HT1080 (cell line): ENCODE measurements around the gene DDR2. TPM values are rescaled to one million over a fixed set of nuclear protein-coding genes. Genes with fewer than 3 reads are reported as not detected.

ENCODE experiments used
- DNase-seq: peaks from one replicate; pipeline ENCODE4 v3.0.0-alpha.2; 2015; ENCODE audit warnings: low read depth
- total RNA-seq: library from RNA; depleted of rRNA; stranded (reverse); fragments of >200 nt; shearing (Covaris generic); gene quantifications from 2 replicates; pipeline ENCODE4 v1.2.3, GENCODE V29; 2014

The DDR2 gene
- total RNA-seq, 1 experiment from 2014 or later = 34.4 TPM

DNA sequence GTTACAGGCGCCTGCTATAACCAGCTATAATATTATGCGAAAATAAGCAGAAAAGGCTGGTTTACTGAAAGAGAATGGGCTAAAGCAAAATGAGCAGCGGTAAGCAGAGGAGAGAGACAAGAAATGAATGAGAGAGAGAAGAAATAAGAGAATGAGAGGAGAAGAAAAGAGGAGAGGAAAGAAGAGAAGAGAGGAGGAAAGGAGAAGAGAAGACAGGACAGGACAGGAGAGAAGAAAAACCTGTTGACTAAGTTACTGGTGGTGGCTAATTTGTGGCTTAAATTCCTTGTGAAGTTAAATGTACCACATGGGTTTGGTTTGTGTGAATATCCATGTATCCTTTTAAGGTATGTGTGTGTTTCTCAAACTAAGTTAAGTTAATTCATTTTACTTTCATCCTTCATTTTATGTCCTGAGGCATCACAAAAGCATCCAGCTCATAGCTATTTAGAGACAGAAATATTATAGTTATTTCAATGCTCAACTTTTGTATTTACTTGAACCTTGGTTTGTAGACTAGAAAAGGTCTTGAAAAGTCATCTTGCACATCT, 3.1 kb upstream of the DDR2 start:
- no peak for DNase-seq

DNA sequence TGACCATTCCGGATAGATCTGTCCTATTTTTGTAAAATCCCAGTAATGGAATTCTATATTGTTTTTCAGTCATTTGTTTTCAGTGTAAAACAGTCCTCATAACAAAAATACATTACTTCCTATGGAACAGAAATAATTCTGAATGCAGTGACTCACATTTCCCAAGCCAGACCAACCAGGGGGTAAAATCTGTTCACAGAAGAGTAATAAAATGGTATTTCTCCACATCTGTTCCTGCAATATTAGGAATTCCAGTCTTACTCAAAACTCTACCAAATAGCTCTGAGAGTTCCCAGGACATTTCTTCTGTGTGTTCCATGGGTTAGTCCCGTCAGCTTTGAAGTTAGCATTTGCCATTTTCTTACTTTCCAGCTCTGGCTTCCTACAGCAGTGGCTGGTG, 2.6 kb upstream of the DDR2 start:
- no peak for DNase-seq

DNA sequence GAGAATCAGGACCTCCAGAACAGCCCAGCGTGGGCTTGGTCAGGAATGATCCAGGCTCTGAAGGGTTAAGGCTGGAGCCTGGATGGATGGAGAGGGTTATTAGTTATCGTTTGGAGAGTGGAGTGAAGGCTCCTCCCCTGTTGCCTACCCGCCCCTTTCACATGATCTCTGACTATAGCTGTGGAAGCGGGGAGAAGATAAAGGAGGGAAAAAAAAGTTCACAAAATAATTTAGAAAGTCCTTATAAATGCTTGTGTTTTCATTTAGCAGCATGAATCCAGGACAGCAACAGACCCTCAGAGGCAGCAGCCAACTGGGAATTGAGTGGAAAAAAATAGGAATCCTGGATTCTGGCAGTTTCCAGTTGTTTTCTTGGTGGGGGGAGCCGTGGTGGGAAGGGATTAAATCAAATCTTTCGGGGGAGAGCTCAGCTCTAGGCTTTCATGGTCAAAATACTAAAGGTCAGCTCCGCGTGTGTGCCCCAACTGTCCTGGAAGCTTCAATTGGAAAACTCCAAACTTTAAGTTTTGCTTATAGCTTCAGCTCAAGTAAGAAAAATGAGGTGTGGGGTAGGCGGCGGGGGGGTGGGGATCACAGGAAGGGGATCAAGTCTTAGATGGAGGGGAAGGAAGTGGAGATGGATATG, 595 bp upstream of the DDR2 start:
- peak; percentile 80 for DNase-seq

DNA sequence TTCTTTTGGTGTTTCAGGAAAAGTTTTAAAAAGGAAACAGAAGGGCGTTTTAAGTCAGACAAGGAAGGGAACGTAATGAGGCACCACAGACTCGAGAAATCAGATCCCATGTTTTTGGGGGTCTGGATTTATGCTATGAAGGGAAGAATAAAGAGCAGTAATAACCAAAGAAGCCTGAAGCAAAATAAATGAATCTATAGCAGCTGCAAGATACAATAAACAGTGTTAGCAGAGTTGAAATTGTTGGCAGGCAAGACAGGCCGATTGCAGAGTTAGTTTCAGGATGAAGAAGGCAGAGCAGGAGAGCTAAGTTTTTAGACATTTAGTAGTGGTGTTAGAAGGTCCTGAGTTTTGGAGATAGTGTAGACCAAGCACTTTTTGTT, 425 bp downstream of the DDR2 start:
- DNase-seq = no peak

DNA sequence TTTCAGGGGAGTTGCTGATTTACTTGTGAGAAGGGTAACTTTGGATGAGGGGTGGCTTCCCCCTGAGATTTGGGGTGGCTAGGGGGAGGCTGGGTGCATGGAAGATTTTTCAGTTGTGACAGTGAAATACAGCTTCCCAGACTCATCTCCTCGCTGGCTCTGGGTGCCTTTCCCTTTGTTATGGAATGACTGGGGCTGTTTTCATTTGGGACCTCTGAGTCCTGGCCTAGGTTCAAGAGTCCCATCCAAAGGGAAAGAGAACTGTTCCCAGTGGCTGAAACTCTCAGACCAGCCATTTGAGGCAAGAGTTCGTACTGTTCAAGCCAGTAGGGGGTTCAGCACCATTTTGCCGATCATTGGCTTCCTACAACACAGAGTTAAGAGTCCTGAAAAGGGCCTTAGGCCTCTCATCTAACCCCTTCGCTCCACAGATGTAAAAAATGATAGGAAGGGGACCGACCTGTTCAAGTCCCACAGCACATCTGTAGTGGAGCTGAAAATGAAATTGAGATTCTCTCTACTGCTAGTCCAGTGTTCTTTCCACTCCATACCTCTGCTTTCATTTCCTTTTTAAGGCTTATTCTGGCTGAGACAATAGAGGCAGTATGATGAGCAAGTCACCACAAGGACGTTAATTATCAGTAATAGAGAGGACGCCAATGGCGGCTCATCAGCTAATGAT, 958 bp downstream of the DDR2 start:
- DNase-seq = no peak

DNA sequence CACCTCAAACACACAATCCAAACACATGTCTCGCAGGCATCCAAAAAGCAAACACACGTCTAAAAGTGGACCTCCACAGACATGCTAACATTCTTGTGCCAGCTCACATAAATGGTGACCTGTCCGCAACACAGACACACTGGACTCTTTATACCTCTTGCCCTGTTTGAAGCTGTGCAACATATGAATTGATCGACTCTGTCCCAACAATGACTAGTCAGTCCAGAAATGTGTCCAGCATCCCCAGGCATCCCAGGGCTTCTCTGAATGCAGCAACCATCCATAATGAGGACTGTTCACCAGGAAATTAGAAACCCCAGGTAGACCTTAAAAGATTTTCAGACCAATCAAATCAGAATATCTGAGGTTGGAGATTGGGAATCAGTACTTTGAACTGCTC, 3.2 kb downstream of the DDR2 start:
- DNase-seq = no peak

DNA sequence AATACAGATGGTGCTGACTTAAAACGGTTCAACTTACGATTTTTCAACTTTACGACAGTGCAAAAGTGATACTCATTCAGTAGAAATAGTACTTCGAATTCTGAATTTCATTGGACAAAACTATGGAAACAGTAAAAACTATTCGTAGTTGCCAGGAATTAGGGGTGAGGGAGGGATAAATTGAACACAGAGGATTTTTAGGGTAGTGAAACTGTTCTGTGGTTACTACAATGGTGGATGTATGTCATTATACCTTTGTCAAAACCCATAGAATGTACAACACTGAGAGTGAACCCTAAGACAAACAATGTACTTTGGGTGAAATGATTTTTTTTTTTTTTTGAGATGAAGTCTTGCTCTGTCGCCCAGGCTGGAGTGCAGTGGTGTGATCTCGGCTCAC, 7.5 kb downstream of the DDR2 start:
- DNase-seq = no peak

DNA sequence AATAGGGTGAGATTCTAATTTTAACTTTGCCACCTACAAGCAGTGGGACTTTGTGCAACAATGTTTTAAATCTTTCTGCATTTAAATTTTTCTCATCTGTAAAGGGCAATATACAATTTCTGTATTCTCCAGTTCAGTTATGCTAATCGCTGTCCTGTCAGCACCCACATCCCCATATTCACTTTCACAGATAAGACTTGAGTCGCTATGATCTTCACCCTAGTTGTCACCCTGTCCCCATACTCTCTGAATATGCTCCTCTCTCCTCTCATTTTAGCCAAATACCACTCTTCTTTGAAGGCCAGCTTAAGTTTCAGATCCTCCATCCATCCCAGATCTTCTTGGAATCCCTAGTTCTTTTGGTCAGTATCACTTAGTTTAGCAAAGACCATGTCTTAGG, 8.8 kb downstream of the DDR2 start:
- DNase-seq = no peak

DNA sequence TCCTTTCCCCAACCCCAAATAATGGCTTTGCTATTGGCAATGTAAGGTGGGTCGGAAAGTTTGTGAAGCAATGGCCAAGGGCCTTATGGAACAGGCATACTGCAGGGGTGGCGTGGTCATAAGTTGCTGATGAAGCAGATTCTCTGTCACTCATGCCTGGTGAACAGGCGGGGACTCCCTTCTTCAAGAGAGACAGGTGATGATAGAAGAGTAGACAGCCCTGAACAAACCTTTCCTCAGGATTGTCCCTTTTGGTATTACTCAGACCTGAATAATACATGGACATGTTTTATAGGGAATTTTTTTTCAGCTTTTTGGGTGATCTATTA, 12.7 kb downstream of the DDR2 start:
- no peak for DNase-seq

DNA sequence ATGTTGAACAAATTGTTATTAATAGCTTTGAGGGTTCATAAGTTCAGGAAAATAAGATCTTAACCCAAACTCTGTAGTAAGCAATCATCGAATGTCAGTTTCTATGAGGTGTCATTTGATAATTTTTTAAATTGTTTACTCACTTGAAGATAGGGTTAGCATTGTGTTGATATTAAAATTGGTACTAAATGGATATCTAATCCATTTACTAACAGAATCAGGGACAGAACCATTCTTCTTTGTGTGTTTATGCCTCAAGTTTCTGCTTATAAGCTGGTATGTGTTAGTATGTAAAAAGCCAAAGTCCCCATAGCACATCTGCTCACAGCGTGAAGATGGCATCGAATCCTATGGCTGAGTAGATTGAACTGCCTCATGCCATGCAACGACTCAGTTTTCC, 13.4 kb downstream of the DDR2 start:
- no peak for DNase-seq

DNA sequence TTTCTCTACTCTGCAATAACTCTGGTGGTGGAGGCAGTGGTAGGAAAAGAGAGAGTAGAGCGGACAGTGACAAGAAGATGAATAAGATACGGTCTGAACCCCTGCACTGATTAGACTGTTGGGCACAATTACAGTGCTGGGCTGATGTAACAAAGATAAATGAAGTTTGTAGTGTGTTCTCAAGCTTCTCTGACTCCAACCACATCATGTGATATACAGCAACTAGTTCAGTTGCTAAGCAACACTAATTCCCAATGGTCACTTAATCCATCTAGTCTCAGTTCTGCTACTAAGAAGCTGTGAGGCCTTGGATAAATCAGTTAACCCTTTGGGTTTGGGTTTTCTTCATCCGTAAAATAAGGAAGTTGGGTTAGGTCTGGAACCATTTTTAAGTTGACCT, 17.3 kb downstream of the DDR2 start:
- DNase-seq = no peak

DNA sequence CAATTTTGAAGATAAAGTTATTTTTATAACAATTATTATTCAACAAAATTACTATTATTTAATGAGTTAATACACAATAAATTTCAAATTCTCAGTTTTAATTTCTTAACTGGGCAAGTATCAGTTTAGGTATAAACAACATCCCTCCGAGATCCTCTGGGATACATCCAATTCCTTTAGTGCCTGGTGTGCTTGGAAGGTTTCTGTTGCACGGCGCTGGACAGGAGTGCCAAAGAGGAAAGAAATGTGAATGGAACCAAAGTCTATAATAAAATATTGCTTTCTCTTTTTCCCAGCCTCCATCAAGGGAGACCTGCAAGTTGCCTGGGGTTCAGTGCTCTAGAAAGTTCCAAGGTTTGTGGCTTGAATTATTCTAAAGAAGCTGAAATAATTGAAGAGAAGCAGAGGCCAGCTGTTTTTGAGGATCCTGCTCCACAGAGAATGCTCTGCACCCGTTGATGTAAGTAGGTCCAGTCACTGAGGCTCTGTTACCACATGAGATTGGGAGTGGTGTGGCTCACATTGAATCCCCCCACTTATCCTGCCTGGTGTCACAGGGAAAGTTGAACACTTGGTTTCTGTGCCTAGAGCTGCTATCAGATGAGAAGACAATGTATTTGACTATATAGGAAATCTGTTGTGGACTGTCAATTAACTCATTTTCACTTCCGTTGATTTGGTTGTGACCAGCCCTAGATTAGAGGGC, 22.8 kb downstream of the DDR2 start:
- no peak for DNase-seq

DNA sequence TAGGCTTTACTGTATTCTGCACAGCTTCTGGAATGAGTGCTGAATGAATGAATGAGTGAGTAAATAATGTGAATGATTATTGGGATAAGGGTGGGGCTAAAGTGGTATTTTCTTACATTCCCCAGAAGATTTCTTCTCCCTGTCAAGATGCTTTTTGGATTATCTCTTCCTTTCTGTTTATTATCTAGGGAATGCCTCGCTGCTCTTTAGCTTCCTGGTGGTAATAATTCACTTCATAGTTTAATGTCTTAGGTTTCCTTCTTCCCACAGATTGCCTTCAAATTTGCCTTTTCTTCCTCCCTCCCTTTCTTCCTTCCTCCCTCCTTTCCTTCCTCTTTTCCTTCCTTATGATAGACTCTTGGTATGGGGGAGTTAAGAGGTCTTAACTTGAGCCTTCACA, 24.0 kb downstream of the DDR2 start:
- DNase-seq = no peak

DNA sequence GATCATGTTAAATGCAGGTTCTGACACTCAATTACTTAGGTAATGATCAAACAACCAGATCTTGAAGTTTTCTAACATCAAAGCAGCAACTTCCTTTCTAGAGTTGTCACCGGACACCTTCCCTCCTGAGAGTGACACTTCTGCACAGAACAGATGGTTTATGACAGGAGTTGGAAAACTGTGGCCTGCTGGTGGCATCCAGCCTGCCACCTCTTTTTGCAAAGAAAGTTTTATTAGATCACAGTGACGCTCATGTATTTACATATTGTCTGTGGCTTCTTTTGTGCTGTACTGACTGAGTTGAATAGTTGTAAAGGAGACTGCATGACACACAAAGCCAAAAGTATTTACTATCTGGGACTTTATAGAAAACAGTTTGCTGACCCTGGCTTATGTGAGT, 28.3 kb downstream of the DDR2 start:
- no peak for DNase-seq

DNA sequence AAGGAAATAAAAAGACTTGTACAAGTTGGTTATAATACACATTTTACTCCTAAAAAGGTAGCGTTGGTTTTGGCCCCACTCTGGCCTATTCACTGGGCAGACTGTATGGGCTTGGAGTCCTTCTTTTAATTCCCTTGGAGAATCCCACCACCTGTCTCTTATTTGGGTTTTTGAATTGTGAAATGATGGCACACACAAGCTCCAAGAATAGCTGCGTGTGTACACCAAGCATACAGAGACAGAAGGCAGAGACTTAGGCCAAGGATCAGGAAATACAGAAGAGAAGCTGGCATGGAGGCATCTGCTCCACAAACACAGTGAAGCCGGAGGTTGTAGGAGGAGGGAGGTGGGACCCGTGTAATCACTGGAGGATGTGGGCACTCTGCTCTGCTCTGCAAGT, 29.1 kb downstream of the DDR2 start:
- no peak for DNase-seq

DNA sequence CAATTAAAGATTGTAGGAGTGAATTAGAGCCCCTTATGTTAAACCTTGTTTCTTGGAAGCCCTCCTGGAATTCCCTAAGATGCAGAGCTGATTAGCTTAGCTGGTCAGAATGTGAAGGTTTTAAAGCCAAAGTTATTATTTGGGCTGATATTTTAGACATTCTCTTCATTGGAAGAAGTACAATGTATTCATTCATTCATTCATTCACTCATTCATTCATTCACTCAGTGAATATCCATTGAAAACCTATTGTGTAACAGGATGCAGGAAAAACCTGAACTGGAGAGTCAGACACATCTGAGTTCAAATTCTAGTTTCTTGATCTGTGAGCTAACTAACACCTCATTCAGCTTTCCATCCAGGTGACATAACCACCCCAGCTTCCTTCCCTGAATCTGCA, 29.7 kb downstream of the DDR2 start:
- no peak for DNase-seq

DNA sequence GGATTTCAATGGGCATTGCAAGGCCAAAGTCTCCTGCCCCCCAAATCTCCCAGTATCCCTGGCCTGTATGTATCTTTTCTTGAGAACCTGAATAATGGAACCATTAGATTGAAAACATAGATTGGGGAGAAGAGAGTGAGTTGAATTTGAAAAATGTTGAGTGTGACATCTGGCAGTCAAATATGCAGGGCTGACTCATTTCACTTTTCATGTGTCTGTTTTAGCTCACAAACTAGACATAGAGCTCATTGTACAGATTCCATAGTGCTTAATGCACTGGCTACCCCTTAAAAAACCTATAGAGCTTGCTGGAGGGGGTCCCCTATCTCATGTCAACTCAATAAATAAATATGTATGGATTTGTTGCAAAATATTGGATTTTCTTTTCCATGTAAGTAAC, 30.8 kb downstream of the DDR2 start:
- DNase-seq = peak; percentile 73

DNA sequence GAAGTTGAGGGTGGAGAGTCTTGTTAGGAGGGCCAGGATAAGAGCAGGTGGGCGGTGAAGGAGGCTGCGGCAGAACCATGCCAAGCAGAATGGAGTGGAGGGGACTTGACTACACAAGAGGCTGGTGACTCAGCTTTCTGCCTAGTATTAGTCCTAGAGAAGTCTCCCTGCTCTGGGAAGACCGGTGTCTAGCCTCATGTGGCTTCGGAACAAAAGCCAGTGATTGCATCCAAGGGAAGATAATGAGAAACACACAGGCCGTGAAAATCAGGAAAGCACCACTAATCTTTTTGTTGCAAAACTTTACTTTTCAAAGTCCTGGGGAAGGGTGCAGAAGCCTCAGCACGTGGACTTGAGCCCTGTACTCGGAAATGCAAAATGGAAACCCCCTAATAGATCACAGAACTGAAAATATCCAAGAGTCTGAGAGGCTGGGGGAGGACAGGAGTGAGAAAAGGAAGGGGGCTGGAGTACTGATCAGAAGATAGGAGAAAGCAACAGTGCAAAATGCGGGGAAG, 31.4 kb downstream of the DDR2 start:
- DNase-seq = peak; percentile 74

DNA sequence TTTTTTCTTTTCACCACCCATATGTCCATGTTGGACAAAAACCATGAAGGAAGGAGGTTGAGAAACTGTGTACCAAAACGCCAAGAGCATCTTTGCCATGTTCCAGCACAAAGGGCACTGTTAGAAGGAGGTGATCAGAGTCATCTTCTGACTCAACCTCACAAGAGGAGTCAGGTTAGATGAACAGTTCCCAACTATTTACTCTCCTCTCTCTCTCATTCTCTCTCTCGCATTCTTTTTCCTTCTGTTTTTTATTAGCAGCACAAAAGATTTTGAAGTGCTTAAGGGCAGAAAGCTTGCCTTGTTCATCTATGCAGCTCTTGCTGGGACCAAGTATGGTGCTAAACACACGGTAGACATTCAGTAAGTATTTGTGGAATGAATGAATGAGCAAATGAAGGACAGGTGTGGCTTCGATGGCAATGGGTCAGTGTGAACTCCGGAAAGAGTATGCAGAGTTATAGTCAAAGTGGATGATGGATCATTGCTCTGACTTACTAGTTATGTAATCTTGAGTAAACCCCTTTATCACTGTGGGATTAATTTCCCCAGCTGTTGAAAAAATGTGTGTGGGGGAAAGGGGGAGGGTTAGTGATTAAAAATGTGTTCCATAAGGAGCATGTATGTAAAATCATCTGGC, 33.9 kb downstream of the DDR2 start:
- DNase-seq = peak; percentile 26

DNA sequence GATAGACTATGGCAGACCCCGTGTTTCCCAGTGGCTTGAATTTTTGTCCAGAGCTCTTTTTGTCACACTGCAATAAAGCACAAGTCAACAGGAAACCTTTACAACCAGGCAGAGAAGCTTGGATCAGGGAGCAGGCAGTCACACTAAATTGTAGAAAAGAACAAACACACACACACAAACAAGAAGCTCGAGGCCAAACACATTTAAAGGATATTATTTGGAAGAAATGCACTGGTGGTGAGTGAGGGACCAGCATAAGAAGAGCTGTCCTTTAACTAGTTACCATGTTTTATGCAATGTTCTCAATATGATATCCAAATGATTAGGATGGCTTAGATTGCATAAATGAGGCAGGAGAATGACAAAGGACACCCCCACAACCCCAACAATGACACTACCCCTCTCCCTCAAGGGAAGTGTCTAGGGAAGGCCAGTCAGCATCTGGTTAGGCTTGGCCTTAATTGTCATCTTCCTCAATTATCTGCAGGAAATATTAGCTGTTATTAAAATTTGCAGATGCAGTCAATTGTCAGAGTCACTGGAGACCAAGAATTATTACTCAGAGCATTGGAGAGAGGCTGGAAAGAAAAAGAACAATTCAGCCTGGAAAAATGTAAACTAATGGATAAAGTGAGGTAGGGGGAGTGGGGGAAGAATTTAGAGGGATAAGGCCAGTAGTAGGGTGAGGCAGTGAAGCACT, 35.3 kb downstream of the DDR2 start:
- no peak for DNase-seq

DNA sequence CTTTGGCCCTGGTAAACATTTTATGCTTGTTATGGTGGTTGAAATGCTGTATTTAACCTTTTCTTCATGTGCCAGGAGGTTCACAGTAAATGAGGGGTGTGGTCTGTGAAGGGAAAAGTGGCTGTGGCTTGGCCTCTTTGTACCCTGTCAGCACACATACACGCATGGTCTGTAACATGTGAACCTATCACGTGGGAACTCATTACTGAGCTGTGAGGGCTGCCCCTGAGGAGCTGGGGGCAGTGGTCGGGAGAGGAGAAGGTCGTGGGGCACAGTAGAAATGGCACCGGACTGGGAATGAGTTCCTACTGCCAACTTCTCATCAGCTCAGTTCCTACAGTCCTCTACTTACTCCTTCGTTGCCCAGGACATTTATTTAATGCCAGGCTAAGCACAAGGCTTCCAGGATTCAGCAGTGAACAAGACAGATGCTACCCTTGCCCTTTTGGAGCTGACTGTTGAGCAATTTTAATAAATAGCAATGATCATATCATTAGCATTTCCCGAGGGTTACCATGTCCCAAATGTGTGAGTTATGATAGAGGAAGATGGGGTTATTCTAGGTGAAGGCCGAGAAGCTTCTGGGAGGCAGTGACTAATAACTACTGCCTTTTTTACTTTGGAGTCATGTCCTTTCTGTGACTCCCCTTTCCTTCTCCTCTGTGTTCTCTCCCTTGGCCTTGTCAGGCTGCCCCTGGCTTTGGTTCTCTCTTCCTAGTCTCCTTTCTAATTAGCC, 38.8 kb downstream of the DDR2 start:
- DNase-seq = peak; percentile 79
